Measurements from ENCODE around the gene SHB. TPM values are rescaled to one million over a fixed set of nuclear protein-coding genes. Genes with fewer than 3 reads are reported as not detected.

Gene SHB
- total and polyA plus RNA-seq, 2 donors from 2014 or later, result 16.4 to 39.8 TPM

DNA sequence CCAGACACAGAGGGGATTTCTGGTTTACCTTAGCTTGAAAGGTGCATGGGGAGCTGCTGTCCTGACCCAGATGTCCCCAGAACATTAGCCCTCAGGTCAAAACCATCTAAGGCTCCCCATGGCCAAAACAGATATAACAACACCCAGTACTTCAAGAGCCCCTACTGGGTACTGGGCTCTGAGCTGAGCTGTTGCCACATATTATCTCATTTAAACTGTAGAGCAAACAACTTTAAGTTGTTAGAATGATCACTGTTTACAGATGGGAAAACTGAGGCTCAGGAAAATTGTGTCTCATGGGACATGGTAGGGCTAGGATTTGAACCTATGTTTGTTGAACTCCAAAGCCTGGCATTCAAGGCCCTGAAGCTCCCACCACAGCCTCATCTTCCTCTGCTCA is 144.5 kb downstream of the SHB start:
- no peaks in the 10 kb centered on the region for H3K27me3 ChIP-seq (ENCODE audit: control insufficient read depth, insufficient read depth, low read length)
- H3K4me1 ChIP-seq (ENCODE audit: control insufficient read depth in 2 of 3, insufficient read depth in 2 of 3, low read depth in 1 of 3, low read length in 3 of 3), result peaks cover 0 to 35% (median 27%) of the 10 kb centered on the region in 3 donors
- no peak overlapping the region for H3K9ac ChIP-seq (ENCODE audit: low read length in 3 of 3)
- H3K9me3 ChIP-seq (ENCODE audit: control insufficient read depth in 2 of 3, insufficient read depth in 1 of 3, low read length in 3 of 3), result no peaks in the 10 kb centered on the region
- H3K27ac ChIP-seq (ENCODE audit: low read depth in 2 of 2, low read length in 2 of 2), result no peak overlapping the region
- intact Hi-C loops (cut with DNase I), result no loop called here
- no peak overlapping the region for H3K4me3 ChIP-seq (ENCODE audit: low read length in 3 of 3)
- DNase-seq (no peak), FAIRE-seq (no peak)
- H3K36me3 ChIP-seq (ENCODE audit: control insufficient read depth in 2 of 3, insufficient read depth in 3 of 3, low read length in 3 of 3), result peaks cover 0 to 4% (median 0%) of the 10 kb centered on the region in 3 donors
- TF ChIP-seq, protein P1, sequence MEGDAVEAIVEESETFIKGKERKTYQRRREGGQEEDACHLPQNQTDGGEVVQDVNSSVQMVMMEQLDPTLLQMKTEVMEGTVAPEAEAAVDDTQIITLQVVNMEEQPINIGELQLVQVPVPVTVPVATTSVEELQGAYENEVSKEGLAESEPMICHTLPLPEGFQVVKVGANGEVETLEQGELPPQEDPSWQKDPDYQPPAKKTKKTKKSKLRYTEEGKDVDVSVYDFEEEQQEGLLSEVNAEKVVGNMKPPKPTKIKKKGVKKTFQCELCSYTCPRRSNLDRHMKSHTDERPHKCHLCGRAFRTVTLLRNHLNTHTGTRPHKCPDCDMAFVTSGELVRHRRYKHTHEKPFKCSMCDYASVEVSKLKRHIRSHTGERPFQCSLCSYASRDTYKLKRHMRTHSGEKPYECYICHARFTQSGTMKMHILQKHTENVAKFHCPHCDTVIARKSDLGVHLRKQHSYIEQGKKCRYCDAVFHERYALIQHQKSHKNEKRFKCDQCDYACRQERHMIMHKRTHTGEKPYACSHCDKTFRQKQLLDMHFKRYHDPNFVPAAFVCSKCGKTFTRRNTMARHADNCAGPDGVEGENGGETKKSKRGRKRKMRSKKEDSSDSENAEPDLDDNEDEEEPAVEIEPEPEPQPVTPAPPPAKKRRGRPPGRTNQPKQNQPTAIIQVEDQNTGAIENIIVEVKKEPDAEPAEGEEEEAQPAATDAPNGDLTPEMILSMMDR (IDR thresholded peaks at IDR 0.05; ENCODE audit: borderline replicate concordance, extremely low read depth, insufficient read depth), result no peak

DNA sequence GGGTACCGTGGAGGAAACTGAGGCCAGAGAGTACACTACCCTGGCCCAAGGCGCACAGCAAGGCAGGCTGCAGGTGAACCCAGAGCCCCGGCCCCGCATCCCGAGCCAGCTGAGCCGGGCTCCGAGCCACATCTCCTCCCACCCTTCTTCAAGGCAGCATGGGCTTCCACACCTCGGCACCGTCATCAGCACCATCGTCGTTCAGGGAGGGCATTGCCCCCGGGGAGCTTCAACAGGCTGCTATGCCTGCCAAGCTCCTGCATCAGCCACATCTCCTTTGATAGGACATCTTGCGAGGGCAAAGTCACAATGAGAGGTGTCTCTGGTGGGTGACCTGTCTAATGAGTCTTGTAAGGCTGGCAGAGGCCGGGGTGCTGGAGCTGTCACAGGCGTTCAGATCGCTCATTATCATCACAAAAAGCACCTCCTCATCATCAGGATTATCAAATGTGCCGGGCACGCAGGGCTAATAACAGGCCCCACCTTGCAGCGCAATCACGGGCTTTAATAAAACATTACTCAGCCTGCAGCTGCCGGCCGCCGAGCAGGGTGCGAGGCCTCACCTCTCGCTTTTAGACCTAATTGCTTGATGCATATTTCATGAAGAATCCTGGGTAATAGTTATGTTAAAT is 145.1 kb downstream of the SHB start:
- H3K9me3 ChIP-seq (ENCODE audit: control insufficient read depth in 2 of 3, insufficient read depth in 1 of 3, low read length in 3 of 3), result no peaks in the 10 kb centered on the region
- H3K4me3 ChIP-seq (ENCODE audit: low read length in 3 of 3), result no peak overlapping the region
- TF ChIP-seq, protein P1 (IDR thresholded peaks at IDR 0.05; ENCODE audit: borderline replicate concordance, extremely low read depth, insufficient read depth), result no peak
- no peak for DNase-seq
- no peak for FAIRE-seq
- no peaks in the 10 kb centered on the region for H3K27me3 ChIP-seq (ENCODE audit: control insufficient read depth, insufficient read depth, low read length)
- H3K9ac ChIP-seq (ENCODE audit: low read length in 3 of 3), result no peak overlapping the region
- intact Hi-C loops (cut with DNase I), result no loop called here
- no peak overlapping the region for H3K27ac ChIP-seq (ENCODE audit: low read depth in 2 of 2, low read length in 2 of 2)
- H3K36me3 ChIP-seq (ENCODE audit: control insufficient read depth in 2 of 3, insufficient read depth in 3 of 3, low read length in 3 of 3), result peaks cover 0 to 4% (median 0%) of the 10 kb centered on the region in 3 donors
- H3K4me1 ChIP-seq (ENCODE audit: control insufficient read depth in 2 of 3, insufficient read depth in 2 of 3, low read depth in 1 of 3, low read length in 3 of 3), result peaks cover 0 to 35% (median 27%) of the 10 kb centered on the region in 3 donors

DNA sequence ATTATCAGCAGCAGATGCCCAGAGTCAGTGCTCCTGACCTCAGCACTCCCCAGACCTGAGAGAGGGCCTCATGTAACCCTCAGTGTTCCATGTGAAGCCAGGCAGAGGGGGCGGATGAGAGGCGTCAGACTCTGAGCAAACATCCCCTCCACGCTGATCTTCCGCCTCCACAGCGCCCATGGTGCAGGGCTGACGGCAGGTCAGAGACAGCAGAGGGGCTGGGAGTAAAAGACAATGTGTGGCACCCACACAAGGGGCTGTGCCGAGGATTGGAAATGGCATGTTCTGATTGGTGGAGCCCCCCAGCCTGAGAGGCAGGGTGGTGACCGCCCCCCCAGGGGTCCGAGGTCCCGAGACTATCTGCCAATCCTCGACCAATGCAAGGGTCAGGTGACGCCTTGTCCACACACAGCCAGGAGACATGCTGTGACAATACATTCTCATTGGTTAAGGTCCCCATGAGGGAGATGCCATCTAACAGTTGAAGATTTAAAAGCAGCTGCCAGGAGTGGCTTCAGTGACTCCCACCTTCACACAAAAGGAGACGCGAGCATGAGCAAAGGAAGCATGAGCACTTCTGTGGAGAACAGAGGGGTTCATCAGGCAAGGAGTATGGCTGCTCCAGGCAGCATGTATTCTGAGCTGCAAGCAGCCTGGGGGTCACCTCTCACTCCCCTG is 145.8 kb downstream of the SHB start:
- Histone ChIP-seq H3K36me3 (ENCODE audit: control insufficient read depth in 2 of 3, insufficient read depth in 3 of 3, low read length in 3 of 3) (peaks cover 0 to 4% (median 0%) of the 10 kb centered on the region in 3 donors), H3K4me3 (ENCODE audit: low read length in 3 of 3) (no peak overlapping the region), H3K27me3 (ENCODE audit: control insufficient read depth, insufficient read depth, low read length) (no peaks in the 10 kb centered on the region), H3K9ac (ENCODE audit: low read length in 3 of 3) (no peak overlapping the region), H3K9me3 (ENCODE audit: control insufficient read depth in 2 of 3, insufficient read depth in 1 of 3, low read length in 3 of 3) (no peaks in the 10 kb centered on the region), H3K4me1 (ENCODE audit: control insufficient read depth in 2 of 3, insufficient read depth in 2 of 3, low read depth in 1 of 3, low read length in 3 of 3) (peaks cover 0 to 31% (median 27%) of the 10 kb centered on the region in 3 donors), H3K27ac (ENCODE audit: low read depth in 2 of 2, low read length in 2 of 2) (no peak overlapping the region)
- intact Hi-C loops (cut with DNase I), result no loop called here
- DNase-seq (no peak), FAIRE-seq (no peak)
- TF ChIP-seq, protein P1 (IDR thresholded peaks at IDR 0.05; ENCODE audit: borderline replicate concordance, extremely low read depth, insufficient read depth), result no peak
